Measurements from ENCODE around the gene MS4A6E.

Gene MS4A6E

DNA sequence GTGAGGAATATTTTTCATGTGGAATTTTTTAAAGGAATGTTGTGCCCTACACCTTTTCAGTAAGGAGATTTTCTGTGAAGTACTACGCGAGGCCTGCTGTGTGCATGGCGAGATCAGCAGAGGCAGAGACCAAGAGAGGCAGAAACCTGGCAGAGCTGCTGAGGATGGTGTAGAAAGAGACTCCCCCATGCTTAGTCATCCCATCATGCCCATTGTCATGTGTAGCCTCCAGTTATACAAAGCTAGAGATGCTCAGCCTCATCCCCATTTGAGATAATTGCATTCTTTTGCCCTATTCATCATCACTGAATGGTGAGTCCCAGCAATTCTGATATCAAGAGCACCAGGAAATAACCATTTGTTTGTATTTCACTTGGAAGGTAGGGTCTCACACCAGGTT is 48.3 kb downstream of the MS4A6E start:
- no peaks in the 10 kb centered on the region for H3K36me3 ChIP-seq (ENCODE audit: insufficient read depth, low read length)
- no peak overlapping the region for H3K4me3 ChIP-seq (ENCODE audit: low read depth, low read length)
- no peak overlapping the region for H3K27ac ChIP-seq (ENCODE audit: low read depth, low read length)
- no peaks in the 10 kb centered on the region for H3K4me1 ChIP-seq (ENCODE audit: control insufficient read depth, insufficient read depth, low read length, unreplicated experiment)
- no peaks in the 10 kb centered on the region for H3K79me2 ChIP-seq (ENCODE audit: control insufficient read depth, insufficient read depth, low read length, unreplicated experiment)
- no peak overlapping the region for H2AFZ ChIP-seq (ENCODE audit: low read length, unreplicated experiment)
- H3K27me3 ChIP-seq (ENCODE audit: insufficient read depth, low read length): no peaks in the 10 kb centered on the region

DNA sequence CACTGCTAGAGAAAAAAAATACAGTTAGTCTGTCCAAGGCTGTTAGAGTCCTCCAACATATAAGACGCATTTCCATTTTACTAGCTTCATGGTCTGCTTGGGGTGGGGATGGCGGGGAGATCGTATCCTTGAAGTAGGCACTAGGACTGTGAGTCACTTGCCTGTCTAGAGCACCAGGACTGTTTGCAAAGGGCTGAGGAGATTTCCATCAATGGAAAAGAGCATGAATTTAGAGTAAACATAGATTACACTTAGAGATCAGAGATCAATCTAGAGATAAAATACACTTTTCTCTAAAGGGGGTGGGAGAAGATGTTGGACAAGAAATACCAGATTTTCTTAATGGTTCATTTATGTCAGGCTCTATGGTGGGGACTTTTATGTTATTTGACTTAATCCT is 49.5 kb downstream of the MS4A6E start:
- no peak overlapping the region for H3K27ac ChIP-seq (ENCODE audit: low read depth, low read length)
- H3K4me3 ChIP-seq (ENCODE audit: low read depth, low read length): no peak overlapping the region
- H2AFZ ChIP-seq (ENCODE audit: low read length, unreplicated experiment): no peak overlapping the region
- no peaks in the 10 kb centered on the region for H3K36me3 ChIP-seq (ENCODE audit: insufficient read depth, low read length)
- no peaks in the 10 kb centered on the region for H3K4me1 ChIP-seq (ENCODE audit: control insufficient read depth, insufficient read depth, low read length, unreplicated experiment)
- no peaks in the 10 kb centered on the region for H3K79me2 ChIP-seq (ENCODE audit: control insufficient read depth, insufficient read depth, low read length, unreplicated experiment)
- no peaks in the 10 kb centered on the region for H3K27me3 ChIP-seq (ENCODE audit: insufficient read depth, low read length)

DNA sequence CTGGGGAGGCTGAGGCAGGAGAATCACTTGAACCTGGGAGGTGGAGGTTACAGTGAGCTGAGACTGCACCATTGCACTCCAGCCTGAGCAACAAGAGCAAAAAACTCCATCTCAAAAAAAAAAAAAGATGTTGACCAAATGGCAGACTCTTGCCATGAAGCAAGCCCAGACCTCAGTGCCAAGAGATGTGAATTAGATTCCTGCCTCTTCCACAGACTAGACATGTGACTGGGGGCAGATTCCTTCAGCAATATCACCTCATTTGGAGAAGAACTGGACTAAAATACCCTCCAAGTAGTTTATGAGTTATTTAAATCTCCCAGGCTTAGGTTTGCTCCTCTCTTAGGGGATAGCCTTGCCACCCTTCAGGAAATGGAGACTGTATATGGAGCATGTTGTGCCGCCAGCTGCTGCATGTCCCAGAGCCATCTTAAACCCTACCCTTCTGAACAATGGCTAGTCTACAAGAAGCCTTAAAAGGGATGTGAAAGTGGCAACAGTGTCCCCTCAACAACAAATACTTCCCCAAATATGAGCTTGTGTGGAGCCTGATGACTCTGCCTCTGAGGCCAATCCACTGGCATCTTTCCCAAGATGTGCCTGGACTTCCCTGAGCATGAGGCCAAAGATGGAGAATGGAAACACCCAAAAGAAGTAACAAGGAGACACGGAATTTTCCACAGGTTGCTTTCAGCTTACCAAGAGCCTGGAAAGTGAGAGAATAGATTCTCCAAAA is 50.5 kb downstream of the MS4A6E start:
- Histone ChIP-seq H3K79me2 (ENCODE audit: control insufficient read depth, insufficient read depth, low read length, unreplicated experiment) (no peaks in the 10 kb centered on the region), H3K27ac (ENCODE audit: low read depth, low read length) (no peak overlapping the region), H3K4me1 (ENCODE audit: control insufficient read depth, insufficient read depth, low read length, unreplicated experiment) (no peaks in the 10 kb centered on the region), H3K36me3 (ENCODE audit: insufficient read depth, low read length) (no peaks in the 10 kb centered on the region), H3K4me3 (ENCODE audit: low read depth, low read length) (no peak overlapping the region), H3K27me3 (ENCODE audit: insufficient read depth, low read length) (no peaks in the 10 kb centered on the region), H2AFZ (ENCODE audit: low read length, unreplicated experiment) (no peak overlapping the region)

DNA sequence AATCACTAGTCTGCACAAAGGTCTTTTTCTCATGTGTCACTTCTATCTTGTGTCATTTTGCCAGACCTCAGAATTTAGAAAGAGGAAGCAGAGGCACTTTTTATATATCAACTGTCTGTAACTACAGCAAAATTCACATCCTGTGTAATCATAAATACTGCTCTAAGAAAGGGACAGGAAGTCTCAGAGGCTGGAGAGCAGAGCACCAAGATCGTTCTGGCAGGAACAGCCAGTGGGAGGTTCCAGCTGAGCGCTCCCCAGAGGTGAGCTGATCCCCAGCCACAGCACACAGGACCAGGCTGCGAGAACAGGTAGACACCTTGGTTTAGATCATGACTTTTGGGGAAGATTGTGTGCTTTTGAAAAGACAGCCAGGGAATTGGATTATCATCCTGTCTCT is 51.3 kb downstream of the MS4A6E start, which contains the start of gene MS4A7:
Gene MS4A7 (plus strand): TSS at position 179 of the 400 bp plus-strand sequence. CDS start 4,610 bp downstream, outside the sequence.
- no peaks in the 10 kb centered on the region for H3K4me1 ChIP-seq (ENCODE audit: control insufficient read depth, insufficient read depth, low read length, unreplicated experiment)
- H3K27ac ChIP-seq (ENCODE audit: low read depth, low read length): no peak within 1 kb of the TSS
- no peaks in the 10 kb centered on the region for H3K27me3 ChIP-seq (ENCODE audit: insufficient read depth, low read length)
- no peaks in the 10 kb centered on the region for H3K36me3 ChIP-seq (ENCODE audit: insufficient read depth, low read length)
- no peak within 1 kb of the TSS for H3K4me3 ChIP-seq (ENCODE audit: low read depth, low read length)
- H3K79me2 ChIP-seq (ENCODE audit: control insufficient read depth, insufficient read depth, low read length, unreplicated experiment): no peaks in the 10 kb centered on the region
- H2AFZ ChIP-seq (ENCODE audit: low read length, unreplicated experiment): no peak within 1 kb of the TSS

DNA sequence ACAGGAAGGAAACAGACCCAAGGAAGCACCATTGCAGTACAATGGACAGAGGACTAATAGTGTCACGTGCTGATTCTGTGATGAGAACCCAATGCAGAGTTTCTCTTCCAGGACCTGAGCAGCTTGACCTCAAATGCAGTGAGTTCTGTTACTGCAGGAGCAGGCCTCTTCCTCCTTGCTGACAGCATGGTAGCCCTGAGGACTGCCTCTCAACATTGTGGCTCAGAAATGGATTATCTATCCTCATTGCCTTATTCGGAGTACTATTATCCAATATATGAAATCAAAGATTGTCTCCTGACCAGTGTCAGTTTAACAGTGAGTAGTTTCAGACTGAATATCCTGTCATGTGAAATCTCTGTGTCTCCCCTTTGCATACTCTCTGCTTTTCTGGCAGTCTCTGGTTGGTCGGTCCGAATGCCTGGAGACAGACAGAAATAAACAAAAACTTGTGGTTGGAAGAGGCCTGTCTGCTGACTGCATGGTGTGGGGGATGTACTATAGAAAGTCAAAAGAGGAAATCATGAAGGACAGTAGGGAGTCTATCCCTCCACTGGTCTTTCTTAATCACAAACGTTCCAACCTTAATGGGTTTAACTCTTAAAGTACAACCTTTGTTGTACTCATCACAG is 62.3 kb downstream of the MS4A6E start:
- Histone ChIP-seq H3K4me3 (ENCODE audit: low read depth, low read length) (no peak overlapping the region), H3K27me3 (ENCODE audit: insufficient read depth, low read length) (no peaks in the 10 kb centered on the region), H3K79me2 (ENCODE audit: control insufficient read depth, insufficient read depth, low read length, unreplicated experiment) (no peaks in the 10 kb centered on the region), H2AFZ (ENCODE audit: low read length, unreplicated experiment) (no peak overlapping the region), H3K4me1 (ENCODE audit: control insufficient read depth, insufficient read depth, low read length, unreplicated experiment) (no peaks in the 10 kb centered on the region), H3K36me3 (ENCODE audit: insufficient read depth, low read length) (no peaks in the 10 kb centered on the region), H3K27ac (ENCODE audit: low read depth, low read length) (no peak overlapping the region)

DNA sequence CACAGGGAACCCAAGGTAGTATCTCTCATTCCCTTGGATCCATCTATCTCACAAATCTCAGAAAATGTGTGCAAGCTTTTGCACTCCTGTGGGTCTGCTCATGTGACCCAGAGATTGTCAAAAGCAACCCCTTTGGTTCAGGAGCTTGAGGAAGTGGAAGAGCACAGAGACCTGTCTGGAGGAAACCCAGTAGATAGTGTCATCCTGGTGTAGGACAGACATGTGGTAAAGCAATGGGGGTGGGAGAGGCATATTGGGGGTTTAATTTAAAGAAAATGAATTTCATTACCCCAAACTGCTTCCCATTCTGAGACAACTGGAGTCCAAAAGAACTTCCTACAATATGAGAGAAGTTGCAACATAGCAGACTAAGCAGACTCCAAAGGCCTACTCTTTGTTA is 63.4 kb downstream of the MS4A6E start:
- Histone ChIP-seq H3K36me3 (ENCODE audit: insufficient read depth, low read length) (no peaks in the 10 kb centered on the region), H2AFZ (ENCODE audit: low read length, unreplicated experiment) (no peak overlapping the region), H3K4me1 (ENCODE audit: control insufficient read depth, insufficient read depth, low read length, unreplicated experiment) (no peaks in the 10 kb centered on the region), H3K4me3 (ENCODE audit: low read depth, low read length) (no peak overlapping the region), H3K27me3 (ENCODE audit: insufficient read depth, low read length) (no peaks in the 10 kb centered on the region), H3K27ac (ENCODE audit: low read depth, low read length) (no peak overlapping the region), H3K79me2 (ENCODE audit: control insufficient read depth, insufficient read depth, low read length, unreplicated experiment) (no peaks in the 10 kb centered on the region)
